ENCODE data around the gene SGMS1. TPM values are rescaled to one million over a fixed set of nuclear protein-coding genes. Genes with fewer than 3 reads are reported as not detected.
A peak's percentile ranks its signal among the peaks of the same experiment; 100 is the strongest.

Gene SGMS1
- total and polyA plus RNA-seq, 2 donors from 2014 or later, result 13.6 to 100 TPM

- Histone ChIP-seq H3K36me3 (ENCODE audit: control insufficient read depth in 2 of 3, insufficient read depth in 3 of 3, low read length in 3 of 3) (peaks cover 0 to 6% (median 0%) of the 10 kb centered on the region in 3 donors), H3K4me1 (ENCODE audit: control insufficient read depth in 2 of 3, insufficient read depth in 2 of 3, low read depth in 1 of 3, low read length in 3 of 3) (peaks cover 0 to 5% (median 4%) of the 10 kb centered on the region in 3 donors), H3K27me3 (ENCODE audit: control insufficient read depth, insufficient read depth, low read length) (no peaks in the 10 kb centered on the region), H3K27ac (ENCODE audit: low read depth in 2 of 2, low read length in 2 of 2) (no peak overlapping the region), H3K9me3 (ENCODE audit: control insufficient read depth in 2 of 3, insufficient read depth in 1 of 3, low read length in 3 of 3) (no peaks in the 10 kb centered on the region), H3K9ac (ENCODE audit: low read length in 3 of 3) (no peak overlapping the region), H3K4me3 (ENCODE audit: low read length in 3 of 3) (no peak overlapping the region)
- intact Hi-C loops (cut with DNase I), result no loop called here
- no peak for TF ChIP-seq CTCF (IDR thresholded peaks at IDR 0.05; ENCODE audit: borderline replicate concordance, extremely low read depth, insufficient read depth)
- DNase-seq (no peak), FAIRE-seq (no peak)
These were observed 191.3 kb downstream of the SGMS1 start for GRCh38 chr10:50432211-50433009.

- no peaks in the 10 kb centered on the region for H3K27me3 ChIP-seq (ENCODE audit: control insufficient read depth, insufficient read depth, low read length)
- H3K27ac ChIP-seq (ENCODE audit: low read depth in 2 of 2, low read length in 2 of 2), result peak overlapping the region; percentile 58 to 74
- H3K4me1 ChIP-seq (ENCODE audit: control insufficient read depth in 2 of 3, insufficient read depth in 2 of 3, low read depth in 1 of 3, low read length in 3 of 3), result peaks cover 0 to 5% (median 4%) of the 10 kb centered on the region in 3 donors
- FAIRE-seq (no peak), DNase-seq (no peak)
- H3K4me3 ChIP-seq (ENCODE audit: low read length in 3 of 3), result peak overlapping the region in 2 of 3 donors; percentile 20 to 29
- H3K9ac ChIP-seq (ENCODE audit: low read length in 3 of 3), result peak overlapping the region in 1 of 3 donors; percentile 23
- TF ChIP-seq CTCF (IDR thresholded peaks at IDR 0.05; ENCODE audit: borderline replicate concordance, extremely low read depth, insufficient read depth), result no peak
- intact Hi-C loops (cut with DNase I), result no loop called here
- peaks cover 0 to 6% (median 0%) of the 10 kb centered on the region in 3 donors for H3K36me3 ChIP-seq (ENCODE audit: control insufficient read depth in 2 of 3, insufficient read depth in 3 of 3, low read length in 3 of 3)
- H3K9me3 ChIP-seq (ENCODE audit: control insufficient read depth in 2 of 3, insufficient read depth in 1 of 3, low read length in 3 of 3), result no peaks in the 10 kb centered on the region
These were observed 192.0 kb downstream of the SGMS1 start for GRCh38 chr10:50431791-50432190.

- Histone ChIP-seq H3K36me3 (ENCODE audit: control insufficient read depth in 2 of 3, insufficient read depth in 3 of 3, low read length in 3 of 3) (peaks cover 0 to 6% (median 0%) of the 10 kb centered on the region in 3 donors), H3K27ac (ENCODE audit: low read depth in 2 of 2, low read length in 2 of 2) (peak overlapping the region; percentile 58 to 74), H3K4me3 (ENCODE audit: low read length in 3 of 3) (peak overlapping the region in 1 of 3 donors; percentile 29), H3K4me1 (ENCODE audit: control insufficient read depth in 2 of 3, insufficient read depth in 2 of 3, low read depth in 1 of 3, low read length in 3 of 3) (peaks cover 0 to 5% (median 4%) of the 10 kb centered on the region in 3 donors), H3K27me3 (ENCODE audit: control insufficient read depth, insufficient read depth, low read length) (no peaks in the 10 kb centered on the region), H3K9ac (ENCODE audit: low read length in 3 of 3) (peak overlapping the region in 1 of 3 donors; percentile 23), H3K9me3 (ENCODE audit: control insufficient read depth in 2 of 3, insufficient read depth in 1 of 3, low read length in 3 of 3) (no peaks in the 10 kb centered on the region)
- no peak for TF ChIP-seq CTCF (IDR thresholded peaks at IDR 0.05; ENCODE audit: borderline replicate concordance, extremely low read depth, insufficient read depth)
- FAIRE-seq (no peak), DNase-seq (no peak)
- intact Hi-C loops (cut with DNase I), result no loop called here
These were observed 192.6 kb downstream of the SGMS1 start for GRCh38 chr10:50431133-50431532.
